C4-2B (cell line): ENCODE data around the gene AMTN.
"Not testable (repeated sequence)": the region's sequence is repeated elsewhere in the genome, so short reads cannot be mapped to it uniquely, and the experiment has no call there.

ENCODE experiments used
- ZFX ChIP-seq: fragments of 450-650 bp; IDR thresholded peaks from 2 replicates; pipeline ENCODE4 v1.6.1; 2017
- TF ChIP-seq, protein P1 (sequence below): fragments of 450-650 bp; conservative IDR thresholded peaks from 2 replicates; pipeline ENCODE4 v1.5.1; 2017; ENCODE audit warnings: mild to moderate bottlenecking

DNA sequence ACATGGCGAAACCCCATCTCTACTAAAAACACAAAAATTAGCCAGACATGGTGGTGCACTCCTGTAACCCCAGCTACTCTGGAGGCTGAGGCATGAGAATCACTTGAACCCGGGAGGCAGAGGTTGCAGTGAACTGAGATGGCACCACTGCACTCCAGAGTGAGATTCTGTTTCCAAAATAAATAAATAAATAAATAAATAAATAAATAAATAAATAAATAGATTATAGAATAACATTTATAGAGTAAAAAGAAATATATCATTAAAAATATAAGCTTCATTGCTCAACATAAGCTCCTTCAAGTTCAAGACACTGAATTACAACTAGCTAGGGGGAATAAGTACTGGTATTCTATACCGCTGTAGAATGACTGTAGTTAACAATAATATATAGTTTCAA, 16.5 kb downstream of the AMTN start:
- TF ChIP-seq, protein P1, sequence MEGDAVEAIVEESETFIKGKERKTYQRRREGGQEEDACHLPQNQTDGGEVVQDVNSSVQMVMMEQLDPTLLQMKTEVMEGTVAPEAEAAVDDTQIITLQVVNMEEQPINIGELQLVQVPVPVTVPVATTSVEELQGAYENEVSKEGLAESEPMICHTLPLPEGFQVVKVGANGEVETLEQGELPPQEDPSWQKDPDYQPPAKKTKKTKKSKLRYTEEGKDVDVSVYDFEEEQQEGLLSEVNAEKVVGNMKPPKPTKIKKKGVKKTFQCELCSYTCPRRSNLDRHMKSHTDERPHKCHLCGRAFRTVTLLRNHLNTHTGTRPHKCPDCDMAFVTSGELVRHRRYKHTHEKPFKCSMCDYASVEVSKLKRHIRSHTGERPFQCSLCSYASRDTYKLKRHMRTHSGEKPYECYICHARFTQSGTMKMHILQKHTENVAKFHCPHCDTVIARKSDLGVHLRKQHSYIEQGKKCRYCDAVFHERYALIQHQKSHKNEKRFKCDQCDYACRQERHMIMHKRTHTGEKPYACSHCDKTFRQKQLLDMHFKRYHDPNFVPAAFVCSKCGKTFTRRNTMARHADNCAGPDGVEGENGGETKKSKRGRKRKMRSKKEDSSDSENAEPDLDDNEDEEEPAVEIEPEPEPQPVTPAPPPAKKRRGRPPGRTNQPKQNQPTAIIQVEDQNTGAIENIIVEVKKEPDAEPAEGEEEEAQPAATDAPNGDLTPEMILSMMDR = not testable (repeated sequence)
- TF ChIP-seq ZFX = not testable (repeated sequence)
